Mammary epithelial cell (primary cell): ENCODE data around the gene JMJD7.

Experiments used
- EZH2 ChIP-seq: IDR thresholded peaks from 2 replicates; pipeline ENCODE4 v1.6.1; 2012; ENCODE audit warnings: low read length, inconsistent platforms, borderline replicate concordance
- TF ChIP-seq, protein P1 (sequence below), 2 donors: IDR thresholded peaks in 1 of 2; conservative IDR thresholded peaks in 1 of 2; 2 replicates each; pipeline ENCODE4 v1.5.1; 2011 to 2012; ENCODE audit warnings: inconsistent platforms in 2 of 2, low read length in 2 of 2, mild to moderate bottlenecking in 2 of 2, control low read depth in 1 of 2, low read depth in 1 of 2; ENCODE audit not compliant: insufficient read depth in 1 of 2; ENCODE audit errors: extremely low read depth in 1 of 2

DNA sequence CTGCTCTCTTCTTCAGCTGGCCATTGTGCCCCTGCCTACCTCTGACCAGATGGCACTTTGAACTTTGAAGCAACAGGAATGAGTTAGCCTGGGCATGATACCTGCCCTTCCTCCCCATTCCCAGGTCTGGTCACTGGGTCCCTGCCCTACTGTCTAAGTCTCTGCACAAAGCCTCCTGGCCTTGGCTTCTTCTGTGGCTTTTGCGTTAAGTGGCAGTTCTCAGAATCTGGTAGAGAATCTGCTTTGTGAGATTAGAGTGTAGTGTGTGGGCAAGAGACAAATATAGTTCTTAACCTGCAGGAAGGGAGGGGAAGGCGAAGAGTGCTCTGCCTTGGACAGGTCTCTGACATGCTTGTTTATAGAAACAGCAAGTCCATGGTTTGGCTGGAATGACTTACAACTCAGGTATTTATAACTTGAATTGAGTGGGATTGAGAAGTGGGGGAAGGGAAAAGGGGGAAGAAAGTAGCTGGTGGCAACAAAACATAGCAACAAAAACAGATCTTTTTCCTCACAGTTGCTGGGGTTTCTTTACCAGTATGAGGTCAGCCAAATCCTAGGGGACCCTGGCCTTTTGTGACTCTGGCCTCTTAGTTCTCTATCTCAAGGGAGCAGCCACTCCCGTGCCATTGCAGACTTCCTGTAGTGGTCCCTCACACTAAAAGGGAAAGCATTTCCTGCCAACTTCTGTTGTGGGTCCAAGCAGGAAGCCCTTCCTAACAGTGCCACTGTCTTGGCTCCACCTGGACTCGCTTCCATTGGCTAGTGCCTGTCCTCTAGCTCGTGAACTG lies 36.9 kb upstream of the JMJD7 start:
- TF ChIP-seq, protein P1, sequence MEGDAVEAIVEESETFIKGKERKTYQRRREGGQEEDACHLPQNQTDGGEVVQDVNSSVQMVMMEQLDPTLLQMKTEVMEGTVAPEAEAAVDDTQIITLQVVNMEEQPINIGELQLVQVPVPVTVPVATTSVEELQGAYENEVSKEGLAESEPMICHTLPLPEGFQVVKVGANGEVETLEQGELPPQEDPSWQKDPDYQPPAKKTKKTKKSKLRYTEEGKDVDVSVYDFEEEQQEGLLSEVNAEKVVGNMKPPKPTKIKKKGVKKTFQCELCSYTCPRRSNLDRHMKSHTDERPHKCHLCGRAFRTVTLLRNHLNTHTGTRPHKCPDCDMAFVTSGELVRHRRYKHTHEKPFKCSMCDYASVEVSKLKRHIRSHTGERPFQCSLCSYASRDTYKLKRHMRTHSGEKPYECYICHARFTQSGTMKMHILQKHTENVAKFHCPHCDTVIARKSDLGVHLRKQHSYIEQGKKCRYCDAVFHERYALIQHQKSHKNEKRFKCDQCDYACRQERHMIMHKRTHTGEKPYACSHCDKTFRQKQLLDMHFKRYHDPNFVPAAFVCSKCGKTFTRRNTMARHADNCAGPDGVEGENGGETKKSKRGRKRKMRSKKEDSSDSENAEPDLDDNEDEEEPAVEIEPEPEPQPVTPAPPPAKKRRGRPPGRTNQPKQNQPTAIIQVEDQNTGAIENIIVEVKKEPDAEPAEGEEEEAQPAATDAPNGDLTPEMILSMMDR (conservative IDR thresholded peaks at IDR 0.05 in 1 of 2, IDR thresholded peaks at IDR 0.05 in 1 of 2; ENCODE audit: extremely low read depth in 1 of 2, insufficient read depth in 1 of 2, low read depth in 1 of 2, low read length in 2 of 2), result no peak
- no peak for TF ChIP-seq EZH2
